HepG2 (cell line): Measurements from ENCODE around the gene DHX57. TPM values are rescaled to one million over a fixed set of nuclear protein-coding genes. Genes with fewer than 3 reads are reported as not detected.

Source experiments
- ASH2L ChIP-seq: fragments of 300-600, 200-600 bp; sonication (generic); IDR thresholded peaks from 2 replicates; pipeline ENCODE4 v1.7.0; 2017; ENCODE audit warnings: low read depth, mild to moderate bottlenecking, moderate library complexity, mixed read lengths, low read length; ENCODE audit not compliant: insufficient read length
- FOXJ3 ChIP-seq: sonication (generic); formaldehyde crosslinking; IDR thresholded peaks from 2 replicates; pipeline ENCODE4 v1.4.0; 2020; ENCODE audit warnings: missing genetic modification reagents, mild to moderate bottlenecking, borderline replicate concordance
- MED1 ChIP-seq: sonication (generic); formaldehyde crosslinking; IDR thresholded peaks from 2 replicates; pipeline ENCODE4 v1.4.0; 2020; ENCODE audit warnings: missing genetic modification reagents
- MEIS2 ChIP-seq: sonication (generic); formaldehyde crosslinking; IDR thresholded peaks from 2 replicates; pipeline ENCODE4 v1.9.0; 2021; ENCODE audit warnings: mild to moderate bottlenecking, missing genetic modification reagents
- MTF2 ChIP-seq: sonication (generic); formaldehyde crosslinking; IDR thresholded peaks from 2 replicates; pipeline ENCODE4 v1.5.0; 2020; ENCODE audit warnings: missing genetic modification reagents, borderline replicate concordance
- POGZ ChIP-seq: sonication (generic); formaldehyde crosslinking; IDR thresholded peaks from 2 replicates; pipeline ENCODE4 v1.4.0; 2020; ENCODE audit warnings: mild to moderate bottlenecking, missing genetic modification reagents
- SMYD3 ChIP-seq: sonication (generic); formaldehyde crosslinking; IDR thresholded peaks from 2 replicates; pipeline ENCODE4 v1.8.1; 2023; ENCODE audit warnings: mild to moderate bottlenecking, missing genetic modification reagents
- SOX13 ChIP-seq, 3 experiments: fragments of 450-650 bp in 1 of 3; sonication (generic) in 1 of 3; formaldehyde crosslinking in 1 of 3; IDR thresholded peaks in 2 of 3; conservative IDR thresholded peaks in 1 of 3; 2 replicates each; pipeline versions ENCODE4 v1.5.0 to v1.6.1; 2016 to 2020; ENCODE audit warnings: antibody characterized with exemption in 1 of 3, mild to moderate bottlenecking in 1 of 3, missing compliant biosample characterization in 1 of 3, missing genetic modification reagents in 1 of 3, moderate library complexity in 1 of 3
- SOX6 ChIP-seq, 2 experiments: fragments of 450-650 bp in 1 of 2; sonication (generic) in 1 of 2; formaldehyde crosslinking in 1 of 2; IDR thresholded peaks; 2 replicates each; pipeline versions ENCODE4 v1.4.0 to v1.6.1; 2017 to 2020; ENCODE audit warnings: antibody characterized with exemption in 1 of 2, mild to moderate bottlenecking in 1 of 2, missing genetic modification reagents in 1 of 2
- ZFAT ChIP-seq: sonication (generic); formaldehyde crosslinking; conservative IDR thresholded peaks from 2 replicates; pipeline ENCODE4 v1.8.1; 2023; ENCODE audit warnings: missing genetic modification reagents, inconsistent platforms
- ZNF30 ChIP-seq: sonication (generic); formaldehyde crosslinking; IDR thresholded peaks from 2 replicates; pipeline ENCODE4 v1.5.0; 2020; ENCODE audit warnings: mild to moderate bottlenecking, missing genetic modification reagents
- ZNF44 ChIP-seq: sonication (generic); formaldehyde crosslinking; IDR thresholded peaks from 2 replicates; pipeline ENCODE4 v1.5.1; 2020; ENCODE audit warnings: mild to moderate bottlenecking, missing genetic modification reagents
- ZNF619 ChIP-seq: sonication (generic); formaldehyde crosslinking; IDR thresholded peaks from 2 replicates; pipeline ENCODE4 v1.4.0; 2020; ENCODE audit warnings: mild to moderate bottlenecking, missing genetic modification reagents
- polyA plus RNA-seq, 8 experiments: library from polyadenylated mRNA; depleted of rRNA in 3 of 8; stranded (reverse) in 7 of 8; unstranded in 1 of 8; fragments of >200 nt; fragmentation: Illumina TruSeq in 4 of 8; extraction: Trizol in 4 of 8; gene quantifications; 2 replicates each; pipeline versions ENCODE4 v1.2.1 to v1.2.3, GENCODE V29; 2011 to 2016; ENCODE audit warnings: low read depth in 4 of 8, missing spikeins in 1 of 8, mixed read lengths in 1 of 8; ENCODE audit not compliant: insufficient read depth in 1 of 8
- total RNA-seq, 5 experiments: library from RNA; depleted of rRNA; stranded (reverse); fragments of >200 nt; fragmentation: Illumina TruSeq; extraction: Trizol; gene quantifications; 2 replicates each; pipeline ENCODE4 v1.2.3, GENCODE V29; 2016; ENCODE audit warnings: low read depth in 1 of 5
- TF ChIP-seq, protein P1 (sequence below): sonication (generic); formaldehyde crosslinking; IDR thresholded peaks from 2 replicates; pipeline ENCODE4 v1.4.0; 2020; ENCODE audit warnings: missing genetic modification reagents, mild to moderate bottlenecking, borderline replicate concordance
- TF ChIP-seq, protein P2 (sequence below), 2 experiments: sonication (generic) in 1 of 2; formaldehyde crosslinking in 1 of 2; IDR thresholded peaks; 2 replicates each; pipeline versions ENCODE4 v1.4.0 to v1.6.1; 2016 to 2020; ENCODE audit warnings: borderline replicate concordance in 1 of 2, low read depth in 1 of 2, mild to moderate bottlenecking in 1 of 2, missing genetic modification reagents in 1 of 2
- TF ChIP-seq, protein P3 (sequence below): sonication (generic); formaldehyde crosslinking; IDR thresholded peaks from 2 replicates; pipeline ENCODE4 v1.5.1; 2020; ENCODE audit warnings: mild to moderate bottlenecking, moderate library complexity, missing genetic modification reagents
- TF ChIP-seq, protein P4 (sequence below): IDR thresholded peaks from 2 replicates; pipeline ENCODE4 v1.6.1; 2016; ENCODE audit warnings: control low read depth

The DHX57 gene
- total and polyA plus RNA-seq, 2 of the 13 experiments (the other 11 are each of a cell fraction or from before 2014, with no cell fraction given) = 9.2 to 24.2 TPM

DNA sequence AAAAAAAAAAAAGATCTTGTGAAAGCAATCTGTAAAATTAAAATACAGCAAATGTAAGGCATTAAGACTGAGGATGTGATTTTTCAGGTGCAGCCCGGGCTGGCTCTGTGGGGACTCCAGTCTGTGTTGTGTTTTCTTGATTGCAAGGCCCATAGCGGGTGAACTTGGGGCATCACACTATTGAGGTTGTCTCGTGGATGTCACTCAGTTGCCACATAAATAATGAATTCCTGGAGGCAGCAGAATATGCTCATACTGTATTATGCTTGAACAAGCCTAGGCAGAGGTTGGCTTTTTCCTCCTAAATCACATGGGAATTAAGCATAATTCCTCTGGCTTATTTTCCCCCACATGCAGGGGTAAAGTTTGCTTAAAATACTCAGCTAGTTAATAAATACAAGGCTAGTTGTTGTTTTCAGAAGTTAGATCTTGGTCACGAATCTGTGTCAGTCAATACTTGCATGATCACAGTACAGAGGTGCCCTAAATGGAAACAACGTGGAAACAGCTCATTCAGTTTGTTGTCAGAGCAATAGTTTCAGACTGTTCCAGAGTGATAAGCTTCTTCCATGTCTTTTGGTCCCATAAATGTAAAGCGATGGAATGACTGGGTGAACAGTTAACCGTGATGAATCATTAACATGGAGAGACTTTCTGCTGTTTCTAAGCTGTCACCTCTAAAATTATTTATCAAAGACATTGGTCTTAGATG, 81.3 kb downstream of the DHX57 start (continued):
- TF ChIP-seq, protein P1, sequence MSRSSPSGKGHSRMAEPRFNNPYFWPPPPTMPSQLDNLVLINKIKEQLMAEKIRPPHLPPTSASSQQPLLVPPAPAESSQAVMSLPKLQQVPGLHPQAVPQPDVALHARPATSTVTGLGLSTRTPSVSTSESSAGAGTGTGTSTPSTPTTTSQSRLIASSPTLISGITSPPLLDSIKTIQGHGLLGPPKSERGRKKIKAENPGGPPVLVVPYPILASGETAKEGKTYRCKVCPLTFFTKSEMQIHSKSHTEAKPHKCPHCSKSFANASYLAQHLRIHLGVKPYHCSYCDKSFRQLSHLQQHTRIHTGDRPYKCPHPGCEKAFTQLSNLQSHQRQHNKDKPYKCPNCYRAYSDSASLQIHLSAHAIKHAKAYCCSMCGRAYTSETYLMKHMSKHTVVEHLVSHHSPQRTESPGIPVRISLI (CRISPR knock-in tag) = no peak
- TF ChIP-seq ZNF44 = 0 out of 2 replicates have a peak, but pooled peaks have one; percentile 66
- no peak for TF ChIP-seq MEIS2
- TF ChIP-seq MTF2 (CRISPR knock-in tag) = no peak
- no peak for TF ChIP-seq SMYD3 (CRISPR knock-in tag)
- TF ChIP-seq, protein P2, sequence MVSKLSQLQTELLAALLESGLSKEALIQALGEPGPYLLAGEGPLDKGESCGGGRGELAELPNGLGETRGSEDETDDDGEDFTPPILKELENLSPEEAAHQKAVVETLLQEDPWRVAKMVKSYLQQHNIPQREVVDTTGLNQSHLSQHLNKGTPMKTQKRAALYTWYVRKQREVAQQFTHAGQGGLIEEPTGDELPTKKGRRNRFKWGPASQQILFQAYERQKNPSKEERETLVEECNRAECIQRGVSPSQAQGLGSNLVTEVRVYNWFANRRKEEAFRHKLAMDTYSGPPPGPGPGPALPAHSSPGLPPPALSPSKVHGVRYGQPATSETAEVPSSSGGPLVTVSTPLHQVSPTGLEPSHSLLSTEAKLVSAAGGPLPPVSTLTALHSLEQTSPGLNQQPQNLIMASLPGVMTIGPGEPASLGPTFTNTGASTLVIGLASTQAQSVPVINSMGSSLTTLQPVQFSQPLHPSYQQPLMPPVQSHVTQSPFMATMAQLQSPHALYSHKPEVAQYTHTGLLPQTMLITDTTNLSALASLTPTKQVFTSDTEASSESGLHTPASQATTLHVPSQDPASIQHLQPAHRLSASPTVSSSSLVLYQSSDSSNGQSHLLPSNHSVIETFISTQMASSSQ (IDR thresholded peaks at IDR 0.05; ENCODE audit: low read depth) = peak; percentile 67
- TF ChIP-seq, protein P2 (CRISPR knock-in tag; IDR thresholded peaks at IDR 0.05; ENCODE audit: borderline replicate concordance) = no peak
- TF ChIP-seq SOX13 (IDR thresholded peaks at IDR 0.05) = no peak
- peak in 1 of 2 experiments; percentile 11; a peak in 1 of 4 replicates for TF ChIP-seq SOX13 (CRISPR knock-in tag; conservative IDR thresholded peaks at IDR 0.05 in 1 of 2, IDR thresholded peaks at IDR 0.05 in 1 of 2)
- 0 out of 2 replicates have a peak, but pooled peaks have one; percentile 29 for TF ChIP-seq FOXJ3 (CRISPR knock-in tag)
- TF ChIP-seq ZNF619 = no peak
- TF ChIP-seq SOX6 (IDR thresholded peaks at IDR 0.05) = no peak
- 0 out of 2 replicates have a peak, but pooled peaks have one; percentile 10 for TF ChIP-seq SOX6 (CRISPR knock-in tag; IDR thresholded peaks at IDR 0.05)
- TF ChIP-seq, protein P3, sequence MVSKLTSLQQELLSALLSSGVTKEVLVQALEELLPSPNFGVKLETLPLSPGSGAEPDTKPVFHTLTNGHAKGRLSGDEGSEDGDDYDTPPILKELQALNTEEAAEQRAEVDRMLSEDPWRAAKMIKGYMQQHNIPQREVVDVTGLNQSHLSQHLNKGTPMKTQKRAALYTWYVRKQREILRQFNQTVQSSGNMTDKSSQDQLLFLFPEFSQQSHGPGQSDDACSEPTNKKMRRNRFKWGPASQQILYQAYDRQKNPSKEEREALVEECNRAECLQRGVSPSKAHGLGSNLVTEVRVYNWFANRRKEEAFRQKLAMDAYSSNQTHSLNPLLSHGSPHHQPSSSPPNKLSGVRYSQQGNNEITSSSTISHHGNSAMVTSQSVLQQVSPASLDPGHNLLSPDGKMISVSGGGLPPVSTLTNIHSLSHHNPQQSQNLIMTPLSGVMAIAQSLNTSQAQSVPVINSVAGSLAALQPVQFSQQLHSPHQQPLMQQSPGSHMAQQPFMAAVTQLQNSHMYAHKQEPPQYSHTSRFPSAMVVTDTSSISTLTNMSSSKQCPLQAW (CRISPR knock-in tag) = 0 out of 2 replicates have a peak, but pooled peaks have one; percentile 14
- TF ChIP-seq, protein P4, sequence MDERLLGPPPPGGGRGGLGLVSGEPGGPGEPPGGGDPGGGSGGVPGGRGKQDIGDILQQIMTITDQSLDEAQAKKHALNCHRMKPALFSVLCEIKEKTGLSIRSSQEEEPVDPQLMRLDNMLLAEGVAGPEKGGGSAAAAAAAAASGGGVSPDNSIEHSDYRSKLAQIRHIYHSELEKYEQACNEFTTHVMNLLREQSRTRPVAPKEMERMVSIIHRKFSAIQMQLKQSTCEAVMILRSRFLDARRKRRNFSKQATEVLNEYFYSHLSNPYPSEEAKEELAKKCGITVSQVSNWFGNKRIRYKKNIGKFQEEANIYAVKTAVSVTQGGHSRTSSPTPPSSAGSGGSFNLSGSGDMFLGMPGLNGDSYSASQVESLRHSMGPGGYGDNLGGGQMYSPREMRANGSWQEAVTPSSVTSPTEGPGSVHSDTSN (CRISPR knock-in tag) = peak; percentile 19; the same call in 1 of the 2 replicates
- TF ChIP-seq MED1 (CRISPR knock-in tag) = peak; percentile 44; the same call in 1 of the 2 replicates
- no peak for TF ChIP-seq ZNF30 (CRISPR knock-in tag)
- 0 out of 2 replicates have a peak, but pooled peaks have one; percentile 21 for TF ChIP-seq POGZ (CRISPR knock-in tag)
- peak; percentile 26 for TF ChIP-seq ASH2L
- TF ChIP-seq ZFAT (CRISPR knock-in tag) = peak; percentile 71; the same call in 1 of the 2 replicates
